ENCODE results near the gene NHERF2. TPM values are rescaled to one million over a fixed set of nuclear protein-coding genes. Genes with fewer than 3 reads are reported as not detected.
A peak's percentile ranks its signal among the peaks of the same experiment; 100 is the strongest.

NHERF2 gene
- total and polyA plus RNA-seq, 12 donors: 94.3 to 640 (median 183) TPM

DNA sequence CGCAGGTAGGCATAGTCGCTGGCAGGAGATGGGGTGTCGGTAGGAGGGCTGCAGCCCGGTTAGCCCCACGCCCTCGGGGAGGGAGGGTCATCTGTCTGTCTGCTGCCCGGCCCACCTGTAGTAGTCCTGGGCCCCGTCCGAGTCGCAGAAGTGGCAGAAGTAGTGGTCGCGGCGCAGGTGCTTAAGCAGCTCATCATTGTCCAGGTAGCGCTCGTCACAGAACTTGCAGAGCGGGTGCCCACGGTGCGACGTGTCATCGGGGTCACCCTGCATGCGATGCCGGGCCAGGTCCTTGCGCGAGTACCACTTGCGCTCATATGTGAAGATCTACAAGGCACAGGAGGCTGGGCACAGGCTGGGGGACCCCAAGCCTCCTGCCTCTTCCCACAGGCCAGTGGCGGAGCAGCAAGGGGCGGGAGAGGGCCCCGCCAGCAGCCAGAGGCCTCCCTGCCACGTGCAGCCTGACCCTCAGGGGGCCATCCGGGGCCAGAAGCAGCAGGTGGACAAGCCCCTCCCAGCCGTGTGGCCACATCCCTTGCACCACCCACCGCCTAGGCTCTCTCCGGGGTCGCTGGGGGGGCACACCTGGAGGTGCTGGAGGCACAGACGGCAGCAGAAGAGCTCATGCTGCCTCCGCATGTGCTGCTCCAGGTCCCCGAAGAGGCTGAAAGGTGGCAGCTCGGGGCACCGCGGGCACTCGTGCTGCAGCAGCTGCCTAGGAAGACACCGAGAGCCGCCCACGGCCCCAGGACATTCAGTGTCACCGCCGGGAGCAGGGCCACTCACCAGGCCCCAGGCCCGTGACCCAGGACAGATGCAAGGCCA, 24.1 kb upstream of the NHERF2 start:
- no peaks in the 10 kb centered on the region for H3K27me3 ChIP-seq
- WGBS, 2 donors: 93 to 94% methylated on average over 46 to 47 of the region's 47 CpGs
- DNase-seq (no peak), ATAC-seq (no peak)
- intact Hi-C loops (cut with DNase I): loop anchor here in 2 of 10 donors (5.0 to 10.0 kb wide), 2 partner anchors 140 to 142 kb away; partner anchors contain the start of gene RAB26 (in 1 of the 2)
- no peak overlapping the region for H3K27ac ChIP-seq
- H3K36me3 ChIP-seq: peaks cover 16 to 70% (median 54%) of the 10 kb centered on the region in 9 donors
- no peaks in the 10 kb centered on the region for H3K9me3 ChIP-seq
- TF ChIP-seq, protein P1, sequence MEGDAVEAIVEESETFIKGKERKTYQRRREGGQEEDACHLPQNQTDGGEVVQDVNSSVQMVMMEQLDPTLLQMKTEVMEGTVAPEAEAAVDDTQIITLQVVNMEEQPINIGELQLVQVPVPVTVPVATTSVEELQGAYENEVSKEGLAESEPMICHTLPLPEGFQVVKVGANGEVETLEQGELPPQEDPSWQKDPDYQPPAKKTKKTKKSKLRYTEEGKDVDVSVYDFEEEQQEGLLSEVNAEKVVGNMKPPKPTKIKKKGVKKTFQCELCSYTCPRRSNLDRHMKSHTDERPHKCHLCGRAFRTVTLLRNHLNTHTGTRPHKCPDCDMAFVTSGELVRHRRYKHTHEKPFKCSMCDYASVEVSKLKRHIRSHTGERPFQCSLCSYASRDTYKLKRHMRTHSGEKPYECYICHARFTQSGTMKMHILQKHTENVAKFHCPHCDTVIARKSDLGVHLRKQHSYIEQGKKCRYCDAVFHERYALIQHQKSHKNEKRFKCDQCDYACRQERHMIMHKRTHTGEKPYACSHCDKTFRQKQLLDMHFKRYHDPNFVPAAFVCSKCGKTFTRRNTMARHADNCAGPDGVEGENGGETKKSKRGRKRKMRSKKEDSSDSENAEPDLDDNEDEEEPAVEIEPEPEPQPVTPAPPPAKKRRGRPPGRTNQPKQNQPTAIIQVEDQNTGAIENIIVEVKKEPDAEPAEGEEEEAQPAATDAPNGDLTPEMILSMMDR (IDR thresholded peaks at IDR 0.05): no peak
- peaks cover 23 to 49% (median 34%) of the 10 kb centered on the region in 9 donors for H3K4me1 ChIP-seq
- H3K4me3 ChIP-seq: no peak overlapping the region

DNA sequence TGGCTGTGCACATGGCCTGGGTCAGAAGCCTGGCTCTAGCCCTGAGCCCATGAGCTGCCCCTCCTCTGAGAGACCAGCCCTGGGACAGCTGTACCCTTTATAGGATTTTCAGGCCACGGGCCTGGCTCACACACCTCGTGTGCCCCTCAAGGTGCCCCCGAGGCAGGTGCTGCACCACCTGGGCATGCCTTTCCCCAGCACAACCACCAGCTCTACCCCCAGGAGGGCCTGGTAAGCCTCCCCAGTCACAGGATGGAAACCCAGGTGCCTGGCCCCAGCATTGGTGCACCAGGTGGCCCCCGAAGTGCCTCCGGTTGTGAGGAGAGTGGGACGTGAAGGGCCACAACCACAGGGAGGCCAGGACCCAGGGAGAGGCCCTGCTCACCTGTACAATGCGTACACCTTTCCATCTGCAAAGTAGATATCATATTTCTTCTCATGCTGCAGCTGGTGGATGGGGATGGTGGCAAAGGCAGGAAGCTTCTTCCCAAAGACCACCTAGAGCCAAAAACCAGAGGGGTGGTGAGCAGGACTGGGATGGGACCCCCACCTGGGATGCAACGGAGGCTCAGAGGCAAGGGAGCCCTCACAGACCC, 23.4 kb upstream of the NHERF2 start:
- H3K27ac ChIP-seq: peak overlapping the region in 2 of 10 donors; percentile 36 to 43
- H3K9me3 ChIP-seq: no peaks in the 10 kb centered on the region
- peaks cover 16 to 67% (median 48%) of the 10 kb centered on the region in 9 donors for H3K36me3 ChIP-seq
- ATAC-seq (no peak), DNase-seq (no peak)
- intact Hi-C loops (cut with DNase I): loop anchor here in 2 of 10 donors (5.0 to 10.0 kb wide), 2 partner anchors 139 to 141 kb away; partner anchors contain the start of gene RAB26 (in 1 of the 2)
- TF ChIP-seq, protein P1 (IDR thresholded peaks at IDR 0.05): no peak
- peaks cover 30 to 52% (median 41%) of the 10 kb centered on the region in 9 donors for H3K4me1 ChIP-seq
- WGBS, 2 donors: 82 to 85% methylated on average over 8 of the region's 8 CpGs
- no peaks in the 10 kb centered on the region for H3K27me3 ChIP-seq
- H3K4me3 ChIP-seq: no peak overlapping the region

DNA sequence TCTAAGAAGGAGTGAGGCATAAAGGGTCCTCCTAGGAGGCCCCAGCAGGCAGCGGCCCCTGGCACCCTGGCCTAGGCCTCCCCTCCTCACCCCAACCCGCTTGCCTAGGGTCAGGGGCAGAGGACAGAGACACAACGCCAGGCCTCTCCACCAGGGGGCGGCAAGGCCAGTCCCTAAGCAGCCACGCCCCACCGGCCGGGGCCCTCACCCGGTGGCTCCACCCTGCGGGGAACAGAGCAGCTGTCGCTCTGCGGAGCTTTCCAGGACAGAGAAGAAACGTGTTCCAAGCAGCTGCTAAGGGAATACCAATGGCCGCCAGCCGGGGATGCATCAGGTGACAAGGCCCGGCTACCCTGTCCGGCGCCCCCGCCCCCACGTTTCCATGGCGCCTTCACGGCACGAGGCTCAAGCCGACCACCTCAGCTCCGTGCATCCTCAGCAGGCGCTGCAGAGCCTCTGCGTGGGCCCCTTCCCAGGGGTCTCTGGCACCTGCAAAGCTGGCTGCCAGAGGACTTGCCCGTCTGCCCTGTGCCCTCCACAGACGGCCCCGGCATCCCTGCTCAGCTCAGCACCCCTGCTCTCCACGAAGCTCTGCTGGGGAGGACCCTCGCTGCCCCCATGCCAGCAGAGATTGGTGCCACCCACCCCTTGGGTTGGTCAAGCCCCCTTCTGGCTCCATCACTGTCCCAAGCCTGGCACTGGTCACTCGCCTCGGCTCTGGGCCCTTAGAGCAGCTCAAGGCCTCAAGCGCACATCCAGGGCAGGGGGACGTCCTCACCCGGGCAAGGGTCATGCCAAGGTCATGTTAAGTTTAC, 22.7 kb upstream of the NHERF2 start:
- no peaks in the 10 kb centered on the region for H3K27me3 ChIP-seq
- H3K4me1 ChIP-seq: peaks cover 34 to 59% (median 47%) of the 10 kb centered on the region in 9 donors
- peak overlapping the region in 6 of 10 donors; percentile 9 to 34 (median 22) for H3K4me3 ChIP-seq
- peak; percentile 89 to 90 for DNase-seq
- 28 to 31% methylated on average over 36 of the region's 36 CpGs for WGBS, 2 donors
- TF ChIP-seq, protein P1 (IDR thresholded peaks at IDR 0.05): peak; percentile 87 to 98 (median 97)
- ATAC-seq: peak; percentile 80 to 90 (median 87)
- H3K9me3 ChIP-seq: no peaks in the 10 kb centered on the region
- peaks cover 16 to 60% (median 42%) of the 10 kb centered on the region in 9 donors for H3K36me3 ChIP-seq
- intact Hi-C loops (cut with DNase I): loop anchor here in 2 of 10 donors (5.0 to 10.0 kb wide), 2 partner anchors 138 to 141 kb away; partner anchors contain the start of gene RAB26 (in 1 of the 2)
- H3K27ac ChIP-seq: peak overlapping the region in 4 of 10 donors; percentile 34 to 59 (median 40)
